ENCODE results near the gene CARD6.

DNA sequence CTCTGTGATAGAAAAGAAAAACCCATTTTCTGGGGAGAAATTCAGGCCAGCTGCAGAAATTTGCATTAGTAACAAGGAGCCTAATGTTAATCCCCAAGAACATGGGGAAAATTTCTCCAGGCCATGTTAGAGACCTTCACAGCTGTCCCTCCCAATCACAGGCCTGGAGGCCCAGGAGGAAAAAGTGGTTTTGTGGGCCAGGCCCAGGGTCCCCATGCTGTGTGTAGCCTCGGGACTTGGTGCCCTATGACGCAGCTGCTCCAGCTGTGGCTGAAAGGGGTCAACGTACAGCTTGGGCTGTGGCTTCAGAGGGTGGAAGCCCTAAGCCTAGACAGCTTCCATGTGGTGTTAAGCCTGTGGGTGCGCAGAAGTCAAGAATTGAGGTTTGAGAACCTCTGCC is 41.1 kb downstream of the CARD6 start:
- TF ChIP-seq CTCF (IDR thresholded peaks at IDR 0.05) (no peak), POLR2A (IDR thresholded peaks at IDR 0.05) (no peak)
